Pancreas (tissue), 10 donors: ENCODE measurements around the gene REEP6. TPM values are rescaled to one million over a fixed set of nuclear protein-coding genes. Genes with fewer than 3 reads are reported as not detected.
A peak's percentile ranks its signal among the peaks of the same experiment; 100 is the strongest.
"Not testable (repeated sequence)": the region's sequence is repeated elsewhere in the genome, so short reads cannot be mapped to it uniquely, and the experiment has no call there.

Source experiments
- ATAC-seq, 4 donors: fragments of 200-7000 bp; cut with Tn5 transposase; one replicate each; pipeline versions ENCODE4 v1.8.0 to v1.9.1; 2020; ENCODE audit warnings: mild to moderate bottlenecking in 4 of 4, moderate library complexity in 4 of 4
- DNase-seq, 6 donors: peaks; one replicate each; pipeline ENCODE4 v3.0.0-alpha.2; 2020
- FAIRE-seq: peaks from 2 replicates; lab custom pipeline; 2012; peaks lifted over from hg19 to GRCh38; lab: Jason Lieb, UNC
- H3K27ac ChIP-seq, 4 donors: fragments of 200-600 bp; sonication (generic); 1 replicate in 3 of 4; 2 replicates in 1 of 4; pipeline versions ENCODE4 v1.5.0 to v1.8.0; 2020
- H3K27me3 ChIP-seq, 4 donors: fragments of 200-600 bp; one replicate each; pipeline ENCODE4 v1.8.0; 2021
- H3K36me3 ChIP-seq, 3 donors: fragments of 200-600 bp; sonication (generic) in 1 of 3; one replicate each; pipeline versions ENCODE4 v1.5.0 to v1.8.0; 2020 to 2021
- H3K4me1 ChIP-seq, 3 donors: fragments of 200-600 bp; one replicate each; pipeline ENCODE4 v1.8.0; 2021
- H3K4me3 ChIP-seq, 4 donors: fragments of 200-600 bp; sonication (generic) in 2 of 4; one replicate each; pipeline versions ENCODE4 v1.5.0 to v1.8.0; 2020 to 2021
- H3K9me3 ChIP-seq, 4 donors: fragments of 200-600 bp; one replicate each; pipeline ENCODE4 v1.8.0; 2021
- WGBS, 2 donors: extraction: QIAGEN DNeasy Blood & Tissue Kit; methylation state at CpG; one replicate each; pipeline ENCODE4 v1.1.7; 2013; 5-methylcytosine and 5-hydroxymethylcytosine counted together
- intact Hi-C, 3 donors: fragments of 100-400 bp; cut with DNase I; formaldehyde crosslinking; loops; one replicate each; pipeline versions ENCODE4 v1.11.1 to v1.14.2; 2022
- polyA plus RNA-seq, 2 donors: library from polyadenylated mRNA; stranded (reverse); fragments of 200-250 nt; gene quantifications; one replicate each; pipeline ENCODE4 v1.2.3, GENCODE V29; 2013
- total RNA-seq, 6 donors: library from RNA; stranded (reverse); fragmentation: NEBNext Ultra II Directional in 4 of 6; extraction: Animal tissue kit (Norgen Biotek cat#: 25700) in 4 of 6; gene quantifications; one replicate each; pipeline versions ENCODE4 v1.2.1 to v1.2.4, GENCODE V29; 2021 to 2023
- TF ChIP-seq, protein P1 (sequence below), 4 donors: fragments of 200-600 bp; sonication (generic) in 3 of 4; IDR thresholded peaks; one replicate each; pipeline versions ENCODE4 v1.5.0 to v1.8.0; 2021; ENCODE audit warnings: antibody characterized with exemption in 4 of 4
- donor health status: healthy with polysubstance abuse.
- donor health status: DM: no; HTN: no; CAD: no; lungs with moderate emphysema.
- donor health status: DM: no; HTN: no; CAD: no.
- donor health status: control.
- donor health status: control.
- donor health status: Bipolar disorder and iron deficiency.
- donor health status: DM: yes; HTN: yes; CAD: no.
- donor health status: DM: no; HTN: no; CAD: no.
- donor health status: DM: no; HTN: no; CAD: no.
- donor health status: DM: yes; HTN: yes; CAD: no.

The REEP6 gene
- total and polyA plus RNA-seq, 8 donors, result 12.6 to 24.1 (median 16.9) TPM

DNA sequence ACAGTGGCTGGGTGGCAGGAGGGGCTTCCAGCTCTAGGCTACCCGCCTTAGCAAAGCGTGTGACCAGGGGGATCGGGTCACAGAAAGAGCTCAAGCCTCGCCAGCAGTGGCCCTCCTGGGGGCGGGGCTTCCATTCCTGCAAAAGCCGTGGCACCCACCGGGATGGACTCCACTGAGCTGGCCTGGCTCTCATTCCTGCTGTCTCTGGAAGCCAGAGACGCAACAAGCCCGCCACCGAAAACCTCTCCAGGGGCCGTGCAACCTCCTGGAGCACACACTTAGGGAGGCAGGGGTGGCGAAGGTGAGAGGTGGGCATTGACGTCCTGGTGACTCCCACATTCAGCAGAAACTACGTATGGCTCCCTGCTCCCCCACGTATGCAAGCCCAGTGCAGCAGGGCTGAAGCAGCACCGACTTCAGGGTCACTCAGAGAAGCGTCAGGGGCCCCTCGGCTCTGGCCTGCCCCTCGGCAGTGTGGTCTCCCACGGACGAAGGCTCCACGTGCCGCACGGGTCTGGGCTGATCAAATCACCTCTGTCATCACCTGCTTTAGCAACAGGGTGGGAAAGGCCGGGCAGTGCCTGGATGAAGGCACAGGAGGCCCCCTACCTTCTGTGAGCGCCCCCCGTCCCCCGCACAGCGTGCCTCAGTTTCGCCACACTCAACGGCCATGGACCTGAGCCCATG is 15.1 kb upstream of the REEP6 start:
- WGBS, 2 donors, result 91 to 96% methylated on average over 31 of the region's 31 CpGs
- H3K27ac ChIP-seq, result no peak overlapping the region
- peaks cover 0 to 20% (median 0%) of the 10 kb centered on the region in 4 donors for H3K27me3 ChIP-seq
- H3K36me3 ChIP-seq, result no peaks in the 10 kb centered on the region
- H3K9me3 ChIP-seq, result no peaks in the 10 kb centered on the region
- H3K4me1 ChIP-seq, result peaks cover 6 to 16% (median 16%) of the 10 kb centered on the region in 3 donors
- no peak overlapping the region for H3K4me3 ChIP-seq
- intact Hi-C loops, result no loop called here
- ATAC-seq, result no peak
- DNase-seq, result peak in 2 of 6 donors; percentile 40 to 72
- no peak for FAIRE-seq
- TF ChIP-seq, protein P1, sequence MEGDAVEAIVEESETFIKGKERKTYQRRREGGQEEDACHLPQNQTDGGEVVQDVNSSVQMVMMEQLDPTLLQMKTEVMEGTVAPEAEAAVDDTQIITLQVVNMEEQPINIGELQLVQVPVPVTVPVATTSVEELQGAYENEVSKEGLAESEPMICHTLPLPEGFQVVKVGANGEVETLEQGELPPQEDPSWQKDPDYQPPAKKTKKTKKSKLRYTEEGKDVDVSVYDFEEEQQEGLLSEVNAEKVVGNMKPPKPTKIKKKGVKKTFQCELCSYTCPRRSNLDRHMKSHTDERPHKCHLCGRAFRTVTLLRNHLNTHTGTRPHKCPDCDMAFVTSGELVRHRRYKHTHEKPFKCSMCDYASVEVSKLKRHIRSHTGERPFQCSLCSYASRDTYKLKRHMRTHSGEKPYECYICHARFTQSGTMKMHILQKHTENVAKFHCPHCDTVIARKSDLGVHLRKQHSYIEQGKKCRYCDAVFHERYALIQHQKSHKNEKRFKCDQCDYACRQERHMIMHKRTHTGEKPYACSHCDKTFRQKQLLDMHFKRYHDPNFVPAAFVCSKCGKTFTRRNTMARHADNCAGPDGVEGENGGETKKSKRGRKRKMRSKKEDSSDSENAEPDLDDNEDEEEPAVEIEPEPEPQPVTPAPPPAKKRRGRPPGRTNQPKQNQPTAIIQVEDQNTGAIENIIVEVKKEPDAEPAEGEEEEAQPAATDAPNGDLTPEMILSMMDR (IDR thresholded peaks at IDR 0.05), result no peak

DNA sequence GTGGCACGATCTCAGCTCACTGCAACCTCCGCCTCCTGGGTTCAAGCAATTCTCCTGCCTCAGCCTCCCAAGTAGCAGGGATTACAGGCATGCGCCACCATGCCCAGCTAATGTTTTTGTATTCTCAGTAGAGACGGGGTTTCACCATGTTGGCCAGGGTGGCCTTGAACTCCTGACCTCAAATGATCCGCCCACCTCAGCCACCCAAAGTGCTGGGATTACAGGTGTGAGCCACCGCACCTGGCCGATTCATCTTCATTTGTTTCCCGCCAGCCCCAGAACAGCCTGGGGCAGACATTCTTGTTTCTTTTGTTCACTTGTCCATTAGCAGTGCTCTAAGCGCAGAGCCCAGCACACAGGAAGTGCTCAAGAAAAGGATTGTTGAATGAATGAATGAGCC is 13.9 kb upstream of the REEP6 start:
- H3K4me1 ChIP-seq, result peaks cover 0 to 12% (median 11%) of the 10 kb centered on the region in 3 donors
- FAIRE-seq, intact Hi-C loops, H3K27ac ChIP-seq, DNase-seq, H3K4me3 ChIP-seq, ATAC-seq, H3K9me3 ChIP-seq, H3K36me3 ChIP-seq: not testable (repeated sequence)
- H3K27me3 ChIP-seq, result peaks cover 0 to 11% (median 0%) of the 10 kb centered on the region in 4 donors
- 91 to 92% methylated on average over 9 of the region's 9 CpGs for whole genome bisulfite sequencing, 2 donors

DNA sequence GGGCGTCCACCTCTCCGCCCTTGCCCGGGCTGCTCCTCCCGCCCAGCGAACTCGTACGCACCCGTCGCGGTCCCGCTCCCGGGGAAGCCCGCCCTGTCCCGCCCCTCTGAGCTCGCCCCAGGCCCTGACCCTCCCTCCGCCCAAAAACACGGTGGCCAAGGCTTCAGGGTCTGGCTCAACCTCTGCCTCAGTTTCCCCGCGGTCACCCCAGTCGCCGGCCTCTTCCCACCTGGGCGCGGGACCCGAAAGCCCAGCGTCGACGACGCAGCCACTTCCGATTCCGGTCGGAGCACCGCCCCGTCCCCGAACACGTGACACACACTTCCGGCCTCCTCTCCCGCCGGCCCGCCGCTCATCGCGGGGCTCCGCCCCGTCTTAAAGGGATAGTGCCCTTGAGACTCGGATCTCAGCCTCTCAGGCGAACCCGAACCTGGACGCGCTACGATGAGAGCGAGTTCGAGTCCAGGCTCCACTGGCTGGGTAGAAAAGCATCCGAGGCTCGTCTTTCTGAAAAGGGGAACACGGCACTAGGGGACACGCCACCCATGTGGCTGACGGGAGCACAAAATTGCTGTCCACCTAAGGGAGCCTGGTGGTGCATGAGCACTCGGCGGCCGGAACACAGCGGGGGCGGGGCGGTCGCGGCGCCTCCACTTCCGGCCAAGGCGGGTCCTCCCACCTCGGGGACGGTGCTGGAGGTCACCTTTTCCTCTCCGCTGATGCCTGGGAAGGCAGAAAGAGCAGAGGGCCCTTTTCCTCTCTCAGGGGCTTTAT is 11.9 kb upstream of the REEP6 start, which contains the start of gene C19orf25:
C19orf25 (minus strand) TSS at position 282 of the 774 bp plus-strand sequence. CDS start 312 bp downstream, outside the sequence.
- H3K36me3 ChIP-seq, result no peaks in the 10 kb centered on the region
- peak; percentile 70 for FAIRE-seq
- no peaks in the 10 kb centered on the region for H3K9me3 ChIP-seq
- TF ChIP-seq, protein P1 (IDR thresholded peaks at IDR 0.05), result no peak
- DNase-seq, result peak; percentile 92 to 99 (median 94)
- H3K4me3 ChIP-seq, result peak within 1 kb of the TSS; percentile 93 to 100 (median 97)
- 1 to 2% methylated on average over 48 to 71 of the region's 71 CpGs for WGBS, 2 donors
- ATAC-seq, result peak; percentile 98 to 99 (median 98)
- intact Hi-C loops, result no loop called here
- peaks cover 0 to 12% (median 11%) of the 10 kb centered on the region in 3 donors for H3K4me1 ChIP-seq
- no peaks in the 10 kb centered on the region for H3K27me3 ChIP-seq
- H3K27ac ChIP-seq, result peak within 1 kb of the TSS in 2 of 4 donors; percentile 4 to 61

DNA sequence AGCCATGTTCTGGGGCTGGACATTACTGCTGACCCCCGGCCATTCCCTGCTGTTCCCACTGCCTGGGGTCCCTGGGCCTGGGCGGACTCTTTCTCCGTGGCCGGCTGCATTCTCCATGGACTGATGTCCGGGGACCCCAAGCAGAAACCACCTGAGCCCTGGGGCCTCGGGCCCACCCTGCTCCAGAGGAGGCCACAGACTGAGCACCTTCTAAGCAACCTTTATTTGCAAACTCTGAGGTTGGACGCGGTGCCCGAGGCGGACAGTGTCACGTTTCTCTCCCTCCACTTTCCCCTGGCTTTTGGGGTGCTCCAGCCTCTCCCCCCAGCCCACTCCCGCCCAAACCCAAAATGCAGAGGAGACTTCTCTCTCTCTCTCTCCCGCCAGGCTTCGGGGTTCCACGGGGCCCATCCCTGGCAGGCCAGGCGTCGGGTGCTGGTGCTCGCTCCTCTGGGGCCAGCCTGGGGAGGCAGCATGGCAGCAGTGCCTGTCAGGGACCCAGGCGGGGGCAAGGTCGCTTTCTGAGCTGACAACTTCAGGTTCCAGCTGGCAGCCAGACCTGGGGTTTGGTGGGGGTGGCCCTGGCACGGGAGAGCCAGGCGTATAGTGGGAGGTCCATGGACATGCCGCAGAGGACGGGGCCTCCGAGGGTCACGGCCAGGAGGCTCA is 9.6 kb upstream of the REEP6 start:
- Histone ChIP-seq H3K27ac (no peak overlapping the region), H3K36me3 (no peaks in the 10 kb centered on the region), H3K4me1 (peaks cover 0 to 12% (median 11%) of the 10 kb centered on the region in 3 donors), H3K4me3 (no peak overlapping the region), H3K27me3 (no peaks in the 10 kb centered on the region), H3K9me3 (no peaks in the 10 kb centered on the region)
- 84 to 85% methylated on average over 26 of the region's 26 CpGs for WGBS, 2 donors
- FAIRE-seq, result no peak
- ATAC-seq, result no peak
- DNase-seq, result peak in 2 of 6 donors; percentile 45 to 83
- intact Hi-C loops, result no loop called here
- TF ChIP-seq, protein P1 (IDR thresholded peaks at IDR 0.05), result no peak

DNA sequence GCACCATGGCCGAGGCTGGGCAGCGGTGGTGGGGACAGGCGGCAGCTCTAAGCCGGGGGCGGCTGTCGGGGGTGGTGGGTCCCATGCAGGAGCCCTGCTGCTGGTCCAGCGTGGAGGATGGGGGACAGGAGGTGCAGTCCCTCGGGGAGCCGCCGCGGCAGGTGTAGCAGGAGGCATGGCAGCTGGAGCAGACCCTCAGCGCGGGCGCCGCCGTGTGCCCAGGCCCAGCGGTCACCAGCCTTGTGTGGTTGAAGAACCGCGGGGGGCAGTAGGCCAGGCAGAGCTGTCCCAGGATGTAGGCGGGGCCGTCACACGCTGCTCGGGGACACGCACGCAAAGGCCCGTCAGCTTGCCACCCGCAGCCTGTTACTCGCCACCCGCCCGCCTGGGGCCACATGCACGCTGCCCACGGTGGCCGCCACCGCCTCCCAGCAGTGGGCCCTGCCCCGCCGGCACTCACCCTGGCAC is 9.1 kb upstream of the REEP6 start:
- WGBS, 2 donors, result 89 to 90% methylated on average over 27 to 36 of the region's 36 CpGs
- H3K27ac ChIP-seq, result no peak overlapping the region
- TF ChIP-seq, protein P1 (IDR thresholded peaks at IDR 0.05), result no peak
- H3K4me1 ChIP-seq, result peaks cover 0 to 12% (median 11%) of the 10 kb centered on the region in 3 donors
- FAIRE-seq (no peak), DNase-seq (no peak), ATAC-seq (no peak)
- no peaks in the 10 kb centered on the region for H3K27me3 ChIP-seq
- no peaks in the 10 kb centered on the region for H3K9me3 ChIP-seq
- H3K36me3 ChIP-seq, result no peaks in the 10 kb centered on the region
- H3K4me3 ChIP-seq, result no peak overlapping the region
- intact Hi-C loops, result no loop called here
